Neural cell (in vitro differentiated cells): ENCODE data around the gene PSIP1.

Experiments
- EP300 ChIP-seq: fragments of 450-650 bp; conservative IDR thresholded peaks from 2 replicates; pipeline ENCODE4 v1.6.1; 2014; ENCODE audit warnings: antibody characterized with exemption, mild to moderate bottlenecking, moderate library complexity; ENCODE audit not compliant: poor library complexity, severe bottlenecking
- EZH2 ChIP-seq: fragments of 200-600, 300-800 bp; shearing (Covaris generic), sonication (generic); IDR thresholded peaks from 2 replicates; pipeline ENCODE4 v1.6.1; 2014; ENCODE audit warnings: antibody characterized with exemption, low read length, borderline replicate concordance, mild to moderate bottlenecking; ENCODE audit not compliant: insufficient read depth, poor library complexity, severe bottlenecking
- POLR2AphosphoS5 ChIP-seq: IDR thresholded peaks from 2 replicates; pipeline ENCODE4 v1.6.1; 2012
- SMC3 ChIP-seq: fragments of 450-650 bp; conservative IDR thresholded peaks from 2 replicates; pipeline ENCODE4 v1.6.1; 2014; ENCODE audit warnings: antibody characterized with exemption, mild to moderate bottlenecking, moderate library complexity; ENCODE audit not compliant: poor library complexity
- TAF1 ChIP-seq: IDR thresholded peaks from 2 replicates; pipeline ENCODE4 v1.6.1; 2012; ENCODE audit warnings: low read depth
- TF ChIP-seq, protein P1 (sequence below): fragments of 450-650 bp; IDR thresholded peaks from 2 replicates; pipeline ENCODE4 v1.5.1; 2014; ENCODE audit warnings: antibody characterized with exemption, mild to moderate bottlenecking, moderate library complexity; ENCODE audit not compliant: poor library complexity, severe bottlenecking
- TF ChIP-seq, protein P2 (sequence below): IDR thresholded peaks from 2 replicates; pipeline ENCODE4 v1.6.1; 2012; ENCODE audit warnings: borderline replicate concordance

DNA sequence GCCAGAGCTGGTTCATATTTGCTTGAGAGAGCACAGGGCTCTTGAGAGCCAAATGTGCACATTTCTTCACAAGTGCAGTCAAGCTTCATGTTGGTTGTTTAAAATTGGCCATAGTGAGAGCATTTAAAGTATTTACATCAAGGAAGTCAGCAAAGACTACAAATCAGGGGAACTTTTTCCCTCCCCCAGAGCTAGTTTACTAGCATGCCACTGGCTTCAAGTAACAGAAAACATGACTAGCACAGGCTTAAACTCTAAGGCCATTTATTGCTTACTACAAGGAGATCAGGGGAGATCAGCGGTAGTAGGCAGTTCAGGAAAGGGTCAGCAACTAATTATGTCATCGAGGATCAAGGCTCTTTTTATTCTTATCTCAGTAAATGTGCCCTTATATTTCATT lies 31.1 kb upstream of the PSIP1 start:
- TF ChIP-seq, protein P1, sequence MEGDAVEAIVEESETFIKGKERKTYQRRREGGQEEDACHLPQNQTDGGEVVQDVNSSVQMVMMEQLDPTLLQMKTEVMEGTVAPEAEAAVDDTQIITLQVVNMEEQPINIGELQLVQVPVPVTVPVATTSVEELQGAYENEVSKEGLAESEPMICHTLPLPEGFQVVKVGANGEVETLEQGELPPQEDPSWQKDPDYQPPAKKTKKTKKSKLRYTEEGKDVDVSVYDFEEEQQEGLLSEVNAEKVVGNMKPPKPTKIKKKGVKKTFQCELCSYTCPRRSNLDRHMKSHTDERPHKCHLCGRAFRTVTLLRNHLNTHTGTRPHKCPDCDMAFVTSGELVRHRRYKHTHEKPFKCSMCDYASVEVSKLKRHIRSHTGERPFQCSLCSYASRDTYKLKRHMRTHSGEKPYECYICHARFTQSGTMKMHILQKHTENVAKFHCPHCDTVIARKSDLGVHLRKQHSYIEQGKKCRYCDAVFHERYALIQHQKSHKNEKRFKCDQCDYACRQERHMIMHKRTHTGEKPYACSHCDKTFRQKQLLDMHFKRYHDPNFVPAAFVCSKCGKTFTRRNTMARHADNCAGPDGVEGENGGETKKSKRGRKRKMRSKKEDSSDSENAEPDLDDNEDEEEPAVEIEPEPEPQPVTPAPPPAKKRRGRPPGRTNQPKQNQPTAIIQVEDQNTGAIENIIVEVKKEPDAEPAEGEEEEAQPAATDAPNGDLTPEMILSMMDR, result no peak
- TF ChIP-seq EP300 (no peak), EZH2 (no peak), TAF1 (no peak), SMC3 (no peak), POLR2AphosphoS5 (no peak)
- TF ChIP-seq, protein P2, sequence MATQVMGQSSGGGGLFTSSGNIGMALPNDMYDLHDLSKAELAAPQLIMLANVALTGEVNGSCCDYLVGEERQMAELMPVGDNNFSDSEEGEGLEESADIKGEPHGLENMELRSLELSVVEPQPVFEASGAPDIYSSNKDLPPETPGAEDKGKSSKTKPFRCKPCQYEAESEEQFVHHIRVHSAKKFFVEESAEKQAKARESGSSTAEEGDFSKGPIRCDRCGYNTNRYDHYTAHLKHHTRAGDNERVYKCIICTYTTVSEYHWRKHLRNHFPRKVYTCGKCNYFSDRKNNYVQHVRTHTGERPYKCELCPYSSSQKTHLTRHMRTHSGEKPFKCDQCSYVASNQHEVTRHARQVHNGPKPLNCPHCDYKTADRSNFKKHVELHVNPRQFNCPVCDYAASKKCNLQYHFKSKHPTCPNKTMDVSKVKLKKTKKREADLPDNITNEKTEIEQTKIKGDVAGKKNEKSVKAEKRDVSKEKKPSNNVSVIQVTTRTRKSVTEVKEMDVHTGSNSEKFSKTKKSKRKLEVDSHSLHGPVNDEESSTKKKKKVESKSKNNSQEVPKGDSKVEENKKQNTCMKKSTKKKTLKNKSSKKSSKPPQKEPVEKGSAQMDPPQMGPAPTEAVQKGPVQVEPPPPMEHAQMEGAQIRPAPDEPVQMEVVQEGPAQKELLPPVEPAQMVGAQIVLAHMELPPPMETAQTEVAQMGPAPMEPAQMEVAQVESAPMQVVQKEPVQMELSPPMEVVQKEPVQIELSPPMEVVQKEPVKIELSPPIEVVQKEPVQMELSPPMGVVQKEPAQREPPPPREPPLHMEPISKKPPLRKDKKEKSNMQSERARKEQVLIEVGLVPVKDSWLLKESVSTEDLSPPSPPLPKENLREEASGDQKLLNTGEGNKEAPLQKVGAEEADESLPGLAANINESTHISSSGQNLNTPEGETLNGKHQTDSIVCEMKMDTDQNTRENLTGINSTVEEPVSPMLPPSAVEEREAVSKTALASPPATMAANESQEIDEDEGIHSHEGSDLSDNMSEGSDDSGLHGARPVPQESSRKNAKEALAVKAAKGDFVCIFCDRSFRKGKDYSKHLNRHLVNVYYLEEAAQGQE, result no peak
